A549 (cell line): ENCODE data around the gene SMURF1.

Experiments used
- CBX8 ChIP-seq: fragments of 200-600 bp; sonication (generic); IDR thresholded peaks from 2 replicates; pipeline ENCODE4 v1.6.1; 2016
- EHMT2 ChIP-seq: fragments of 200-600 bp; sonication (generic); IDR thresholded peaks from 2 replicates; pipeline ENCODE4 v1.6.1; 2016; ENCODE audit warnings: antibody characterized with exemption, low read depth, mild to moderate bottlenecking, moderate library complexity
- HDAC2 ChIP-seq: fragments of 200-600 bp; sonication (generic); IDR thresholded peaks from 2 replicates; pipeline ENCODE4 v1.6.1; 2016
- POLR2A ChIP-seq: IDR thresholded peaks from 2 replicates; pipeline ENCODE4 v1.6.1; 2012; ENCODE audit warnings: mild to moderate bottlenecking, low read length
- RCOR1 ChIP-seq: fragments of 150-350 bp; IDR thresholded peaks from 2 replicates; pipeline ENCODE4 v1.6.1; 2014; ENCODE audit warnings: antibody characterized with exemption, low read length, low read depth
- RFX5 ChIP-seq: fragments of 450-650 bp; IDR thresholded peaks from 2 replicates; pipeline ENCODE4 v1.7.1; 2014; ENCODE audit warnings: antibody characterized with exemption, mild to moderate bottlenecking, moderate library complexity
- SMC3 ChIP-seq: fragments of >200 bp; sonication (Bioruptor Twin); formaldehyde crosslinking; IDR thresholded peaks from 3 replicates; pipeline ENCODE4 v1.6.1; 2018; ENCODE audit warnings: inconsistent platforms
- ZFP36 ChIP-seq: fragments of 450-650 bp; IDR thresholded peaks from 2 replicates; pipeline ENCODE4 v1.6.1; 2014; ENCODE audit warnings: borderline replicate concordance; ENCODE audit not compliant: partially characterized antibody
- ZSCAN20 ChIP-seq: fragments of 250-450 bp; sonication (Bioruptor Pico); IDR thresholded peaks from 2 replicates; pipeline ENCODE4 v1.8.0; 2022; ENCODE audit warnings: mild to moderate bottlenecking, moderate library complexity
- TF ChIP-seq, protein P1 (sequence below): fragments of >200 bp; sonication (Bioruptor Twin); formaldehyde crosslinking; IDR thresholded peaks from 3 replicates; pipeline ENCODE4 v1.5.1; 2016
- TF ChIP-seq, protein P2 (sequence below): fragments of 200-600 bp; sonication (generic); IDR thresholded peaks from 2 replicates; pipeline ENCODE4 v1.6.1; 2016; ENCODE audit warnings: antibody characterized with exemption, mild to moderate bottlenecking, moderate library complexity
- TF ChIP-seq, protein P3 (sequence below): fragments of 250-450 bp; sonication (Bioruptor Pico); IDR thresholded peaks from 2 replicates; pipeline ENCODE4 v1.5.0; 2021; ENCODE audit warnings: mild to moderate bottlenecking, moderate library complexity, borderline replicate concordance

DNA sequence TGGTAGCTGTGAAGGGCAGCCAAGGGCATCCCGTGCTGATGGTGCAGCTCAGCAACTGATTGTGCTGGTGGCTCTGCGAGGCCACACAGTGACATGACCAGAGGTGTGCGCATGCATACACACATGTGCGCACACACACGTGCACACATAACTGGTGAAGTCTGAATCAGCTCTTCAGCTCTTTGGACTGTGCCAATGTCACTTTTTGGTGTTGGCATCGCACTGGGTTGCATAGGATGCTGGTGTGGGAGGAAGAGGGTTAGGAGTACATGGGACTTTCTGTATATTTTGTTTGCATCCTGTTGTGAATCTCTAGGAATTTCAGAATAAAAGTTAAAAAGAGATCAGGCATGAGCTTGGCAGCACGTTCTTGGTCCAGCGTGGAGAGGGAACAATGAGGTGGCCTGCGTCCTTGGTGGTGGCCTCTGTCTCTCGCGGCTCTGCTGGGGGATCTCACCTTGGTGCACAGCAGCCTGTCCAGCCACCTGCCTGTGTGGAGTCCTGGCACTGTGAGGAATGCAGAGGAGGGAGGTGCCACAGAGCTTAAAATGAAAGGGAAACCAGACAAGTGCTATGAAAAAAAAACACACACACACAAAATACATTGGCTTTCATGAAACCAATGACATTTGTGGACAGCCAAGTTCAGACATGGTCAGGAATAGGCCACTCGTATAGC is 141.6 kb downstream of the SMURF1 start:
- TF ChIP-seq, protein P1, sequence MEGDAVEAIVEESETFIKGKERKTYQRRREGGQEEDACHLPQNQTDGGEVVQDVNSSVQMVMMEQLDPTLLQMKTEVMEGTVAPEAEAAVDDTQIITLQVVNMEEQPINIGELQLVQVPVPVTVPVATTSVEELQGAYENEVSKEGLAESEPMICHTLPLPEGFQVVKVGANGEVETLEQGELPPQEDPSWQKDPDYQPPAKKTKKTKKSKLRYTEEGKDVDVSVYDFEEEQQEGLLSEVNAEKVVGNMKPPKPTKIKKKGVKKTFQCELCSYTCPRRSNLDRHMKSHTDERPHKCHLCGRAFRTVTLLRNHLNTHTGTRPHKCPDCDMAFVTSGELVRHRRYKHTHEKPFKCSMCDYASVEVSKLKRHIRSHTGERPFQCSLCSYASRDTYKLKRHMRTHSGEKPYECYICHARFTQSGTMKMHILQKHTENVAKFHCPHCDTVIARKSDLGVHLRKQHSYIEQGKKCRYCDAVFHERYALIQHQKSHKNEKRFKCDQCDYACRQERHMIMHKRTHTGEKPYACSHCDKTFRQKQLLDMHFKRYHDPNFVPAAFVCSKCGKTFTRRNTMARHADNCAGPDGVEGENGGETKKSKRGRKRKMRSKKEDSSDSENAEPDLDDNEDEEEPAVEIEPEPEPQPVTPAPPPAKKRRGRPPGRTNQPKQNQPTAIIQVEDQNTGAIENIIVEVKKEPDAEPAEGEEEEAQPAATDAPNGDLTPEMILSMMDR = no peak
- no peak for TF ChIP-seq CBX8
- no peak for TF ChIP-seq SMC3
- no peak for TF ChIP-seq ZSCAN20 (CRISPR knock-in tag)
- TF ChIP-seq, protein P2, sequence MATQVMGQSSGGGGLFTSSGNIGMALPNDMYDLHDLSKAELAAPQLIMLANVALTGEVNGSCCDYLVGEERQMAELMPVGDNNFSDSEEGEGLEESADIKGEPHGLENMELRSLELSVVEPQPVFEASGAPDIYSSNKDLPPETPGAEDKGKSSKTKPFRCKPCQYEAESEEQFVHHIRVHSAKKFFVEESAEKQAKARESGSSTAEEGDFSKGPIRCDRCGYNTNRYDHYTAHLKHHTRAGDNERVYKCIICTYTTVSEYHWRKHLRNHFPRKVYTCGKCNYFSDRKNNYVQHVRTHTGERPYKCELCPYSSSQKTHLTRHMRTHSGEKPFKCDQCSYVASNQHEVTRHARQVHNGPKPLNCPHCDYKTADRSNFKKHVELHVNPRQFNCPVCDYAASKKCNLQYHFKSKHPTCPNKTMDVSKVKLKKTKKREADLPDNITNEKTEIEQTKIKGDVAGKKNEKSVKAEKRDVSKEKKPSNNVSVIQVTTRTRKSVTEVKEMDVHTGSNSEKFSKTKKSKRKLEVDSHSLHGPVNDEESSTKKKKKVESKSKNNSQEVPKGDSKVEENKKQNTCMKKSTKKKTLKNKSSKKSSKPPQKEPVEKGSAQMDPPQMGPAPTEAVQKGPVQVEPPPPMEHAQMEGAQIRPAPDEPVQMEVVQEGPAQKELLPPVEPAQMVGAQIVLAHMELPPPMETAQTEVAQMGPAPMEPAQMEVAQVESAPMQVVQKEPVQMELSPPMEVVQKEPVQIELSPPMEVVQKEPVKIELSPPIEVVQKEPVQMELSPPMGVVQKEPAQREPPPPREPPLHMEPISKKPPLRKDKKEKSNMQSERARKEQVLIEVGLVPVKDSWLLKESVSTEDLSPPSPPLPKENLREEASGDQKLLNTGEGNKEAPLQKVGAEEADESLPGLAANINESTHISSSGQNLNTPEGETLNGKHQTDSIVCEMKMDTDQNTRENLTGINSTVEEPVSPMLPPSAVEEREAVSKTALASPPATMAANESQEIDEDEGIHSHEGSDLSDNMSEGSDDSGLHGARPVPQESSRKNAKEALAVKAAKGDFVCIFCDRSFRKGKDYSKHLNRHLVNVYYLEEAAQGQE = no peak
- TF ChIP-seq ZFP36 = no peak
- TF ChIP-seq EHMT2 = no peak
- no peak for TF ChIP-seq RFX5
- TF ChIP-seq, protein P3, sequence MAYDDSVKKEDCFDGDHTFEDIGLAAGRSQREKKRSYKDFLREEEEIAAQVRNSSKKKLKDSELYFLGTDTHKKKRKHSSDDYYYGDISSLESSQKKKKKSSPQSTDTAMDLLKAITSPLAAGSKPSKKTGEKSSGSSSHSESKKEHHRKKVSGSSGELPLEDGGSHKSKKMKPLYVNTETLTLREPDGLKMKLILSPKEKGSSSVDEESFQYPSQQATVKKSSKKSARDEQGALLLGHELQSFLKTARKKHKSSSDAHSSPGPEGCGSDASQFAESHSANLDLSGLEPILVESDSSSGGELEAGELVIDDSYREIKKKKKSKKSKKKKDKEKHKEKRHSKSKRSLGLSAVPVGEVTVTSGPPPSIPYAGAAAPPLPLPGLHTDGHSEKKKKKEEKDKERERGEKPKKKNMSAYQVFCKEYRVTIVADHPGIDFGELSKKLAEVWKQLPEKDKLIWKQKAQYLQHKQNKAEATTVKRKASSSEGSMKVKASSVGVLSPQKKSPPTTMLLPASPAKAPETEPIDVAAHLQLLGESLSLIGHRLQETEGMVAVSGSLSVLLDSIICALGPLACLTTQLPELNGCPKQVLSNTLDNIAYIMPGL (CRISPR knock-in tag) = no peak
- no peak for TF ChIP-seq RCOR1
- no peak for TF ChIP-seq HDAC2
- no peak for TF ChIP-seq POLR2A
